NCI-H1105 treated with DMSO at 0.1 percent for 48 hours (cell line): ENCODE results near the gene ADCYAP1R1.

Source experiments
- DNase-seq: peaks from one replicate; lab custom pipeline; 2025; lab: John Stamatoyannopoulos, UW

ADCYAP1R1 gene

GRCh38 chr7:31106303-31107105 lies 54.4 kb downstream of the ADCYAP1R1 start:
- DNase-seq: no peak

GRCh38 chr7:31107106-31108090 lies 55.3 kb downstream of the ADCYAP1R1 start:
- no peak for DNase-seq

GRCh38 chr7:31108097-31108657 lies 56.1 kb downstream of the ADCYAP1R1 start:
- no peak for DNase-seq

GRCh38 chr7:31109751-31110150 lies 57.6 kb downstream of the ADCYAP1R1 start:
- no peak for DNase-seq

GRCh38 chr7:31110331-31111108 lies 58.4 kb downstream of the ADCYAP1R1 start:
- DNase-seq: no peak

- no peak for DNase-seq
Measured at GRCh38 chr7:31111109-31111451, 59.0 kb downstream of the ADCYAP1R1 start.

GRCh38 chr7:31113660-31114059 lies 61.6 kb downstream of the ADCYAP1R1 start:
- no peak for DNase-seq

GRCh38 chr7:31114593-31115343 lies 62.7 kb downstream of the ADCYAP1R1 start:
- no peak for DNase-seq

GRCh38 chr7:31116615-31117014 lies 64.5 kb downstream of the ADCYAP1R1 start:
- no peak for DNase-seq

GRCh38 chr7:31119249-31119648 lies 67.1 kb downstream of the ADCYAP1R1 start:
- no peak for DNase-seq

GRCh38 chr7:31120800-31121513 lies 68.8 kb downstream of the ADCYAP1R1 start:
- DNase-seq: no peak

GRCh38 chr7:31121601-31122000 lies 69.5 kb downstream of the ADCYAP1R1 start:
- no peak for DNase-seq

- DNase-seq: peak; percentile 66
Measured at GRCh38 chr7:31122649-31123058, 70.5 kb downstream of the ADCYAP1R1 start.

GRCh38 chr7:31123321-31123720 lies 71.2 kb downstream of the ADCYAP1R1 start:
- no peak for DNase-seq

GRCh38 chr7:31123726-31124125 lies 71.6 kb downstream of the ADCYAP1R1 start:
- no peak for DNase-seq

- no peak for DNase-seq
Measured at GRCh38 chr7:31125171-31125570, 73.1 kb downstream of the ADCYAP1R1 start.

GRCh38 chr7:31126976-31127375 lies 74.9 kb downstream of the ADCYAP1R1 start:
- peak; percentile 21 for DNase-seq

GRCh38 chr7:31129067-31129466 lies 77.0 kb downstream of the ADCYAP1R1 start:
- DNase-seq: peak; percentile 27

- no peak for DNase-seq
Measured at GRCh38 chr7:31133497-31133896, 81.4 kb downstream of the ADCYAP1R1 start.
